ENCODE data around the gene SPACA5.
A peak's percentile ranks its signal among the peaks of the same experiment; 100 is the strongest.
"Not testable (repeated sequence)": the region's sequence is repeated elsewhere in the genome, so short reads cannot be mapped to it uniquely, and the experiment has no call there.

SPACA5 gene

GRCh38 chrX:48022100-48022499, 15.3 kb downstream of the SPACA5 start:
- DNase-seq, result no peak

- DNase-seq, result no peak
Observed at GRCh38 chrX:48022738-48023137, 15.9 kb downstream of the SPACA5 start.

GRCh38 chrX:48025561-48025960, 18.8 kb downstream of the SPACA5 start:
- DNase-seq, result peak in 1 of 2 experiments; percentile 9

GRCh38 chrX:48027545-48027944, 20.8 kb downstream of the SPACA5 start:
- DNase-seq, result not testable (repeated sequence)

- no peak for DNase-seq
Observed at GRCh38 chrX:48028091-48028490, 21.3 kb downstream of the SPACA5 start.

GRCh38 chrX:48030237-48030636, 23.4 kb downstream of the SPACA5 start:
- DNase-seq, result no peak

GRCh38 chrX:48030641-48031173, 23.9 kb downstream of the SPACA5 start:
- not testable (repeated sequence) for DNase-seq

- no peak for DNase-seq
Observed at GRCh38 chrX:48035891-48036290, 29.1 kb downstream of the SPACA5 start.

- DNase-seq, result no peak
Observed at GRCh38 chrX:48043056-48043455, 36.3 kb downstream of the SPACA5 start.

- DNase-seq, result no peak
Observed at GRCh38 chrX:48045410-48046311, 38.9 kb downstream of the SPACA5 start.

- no peak for DNase-seq
Observed at GRCh38 chrX:48046846-48047245, 40.1 kb downstream of the SPACA5 start.

GRCh38 chrX:48058621-48059295, 52.0 kb downstream of the SPACA5 start:
- no peak for DNase-seq

- DNase-seq, result no peak
Observed at GRCh38 chrX:48059296-48059639, 52.5 kb downstream of the SPACA5 start.

Measured in cerebellar nuclear complex (tissue), 1 donor.